BLaER1 treated with 17β-estradiol and CSF1 and Interleukin-3, amounts not matched to agents 10 nM and 100 nM (cell line): Measurements from ENCODE around the gene TMEM62.

ENCODE experiments used
- H3K27ac ChIP-seq, 11 experiments: shearing (Covaris generic); formaldehyde crosslinking; 2 replicates each; pipeline ENCODE4 v1.8.1; 2022
- H3K27me3 ChIP-seq, 11 experiments: shearing (Covaris generic); formaldehyde crosslinking; 2 replicates each; pipeline ENCODE4 v1.8.1; 2022
- H3K36me3 ChIP-seq, 11 experiments: shearing (Covaris generic); formaldehyde crosslinking; 2 replicates each; pipeline ENCODE4 v1.8.1; 2022
- H3K4me1 ChIP-seq, 10 experiments: shearing (Covaris generic); formaldehyde crosslinking; 2 replicates each; pipeline ENCODE4 v1.8.1; 2022
- H3K4me2 ChIP-seq, 11 experiments: shearing (Covaris generic); formaldehyde crosslinking; 2 replicates each; pipeline ENCODE4 v1.8.1; 2022
- H3K4me3 ChIP-seq, 10 experiments: shearing (Covaris generic); formaldehyde crosslinking; 2 replicates each; pipeline ENCODE4 v1.8.1; 2022
- H3K9ac ChIP-seq, 11 experiments: shearing (Covaris generic); formaldehyde crosslinking; 2 replicates each; pipeline ENCODE4 v1.8.1; 2022
- H3K9me3 ChIP-seq, 11 experiments: shearing (Covaris generic); formaldehyde crosslinking; replicated peaks in 1 of 11; 2 replicates each; pipeline ENCODE4 v1.8.1; 2022
- H4K20me1 ChIP-seq, 11 experiments: shearing (Covaris generic); formaldehyde crosslinking; 2 replicates each; pipeline ENCODE4 v1.8.1; 2022
- Cebpa-rat ChIP-seq, 11 experiments: shearing (Covaris generic); IDR thresholded peaks; 2 replicates each; pipeline ENCODE4 v1.8.1; 2022

Gene TMEM62

GRCh38 chr15:43133430-43134156 is at the start of gene TMEM62:
TSS of gene TMEM62 (plus strand) at chr15:43133586. CDS start at chr15:43133803, 217 bp downstream.
- Histone ChIP-seq H3K27me3 (peaks cover 0 to 5% (median 0%) of the 10 kb centered on the region in 11 experiments; a peak in 3 of 22 replicates), H4K20me1 (no peaks in the 10 kb centered on the region; a peak in 1 of 22 replicates), H3K4me3 (peak within 1 kb of the TSS; percentile 70 to 90 (median 81)), H3K9ac (peak within 1 kb of the TSS; percentile 76 to 88 (median 83)), H3K27ac (peak within 1 kb of the TSS; percentile 67 to 83 (median 75)), H3K9me3 (peaks cover 13 to 16% (median 15%) of the 10 kb centered on the region in 11 experiments), H3K4me2 (peak within 1 kb of the TSS; percentile 85 to 100 (median 98)), H3K4me1 (peaks cover 10 to 21% (median 19%) of the 10 kb centered on the region in 10 experiments; a peak in 19 of 20 replicates), H3K36me3 (peaks cover 20 to 28% (median 26%) of the 10 kb centered on the region in 11 experiments)
- TF ChIP-seq Cebpa-rat (IDR thresholded peaks at IDR 0.05), result no peak

DNA sequence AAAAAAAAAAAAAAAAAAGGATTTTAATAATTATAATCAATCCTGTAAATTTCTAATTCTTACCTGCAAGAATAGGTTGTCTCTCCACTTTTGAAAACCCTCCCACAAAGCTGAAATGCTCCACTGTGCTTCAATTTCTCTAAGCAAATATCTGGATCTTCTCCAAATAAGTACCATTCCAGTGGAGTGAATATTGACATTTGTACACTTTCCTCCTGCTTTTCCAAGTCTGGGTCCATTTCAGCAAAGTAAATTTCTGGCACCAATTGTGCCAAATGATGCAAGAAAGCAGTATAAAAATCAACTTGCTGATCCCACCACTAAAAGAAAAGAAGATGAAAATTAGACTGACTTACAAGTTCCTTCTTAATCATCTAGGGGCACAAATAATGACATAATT is 47.5 kb upstream of the TMEM62 start:
- TF ChIP-seq Cebpa-rat (IDR thresholded peaks at IDR 0.05), result no peak
- Histone ChIP-seq H3K9me3 (no peaks in the 10 kb centered on the region), H3K27me3 (no peaks in the 10 kb centered on the region), H3K27ac (no peak overlapping the region), H4K20me1 (peaks cover 0 to 54% (median 15%) of the 10 kb centered on the region in 11 experiments; a peak in 12 of 22 replicates), H3K4me1 (no peaks in the 10 kb centered on the region), H3K36me3 (peaks cover 53 to 90% (median 76%) of the 10 kb centered on the region in 11 experiments; a peak in 21 of 22 replicates), H3K4me2 (no peak overlapping the region), H3K4me3 (no peak overlapping the region), H3K9ac (no peak overlapping the region)

- Histone ChIP-seq H3K27me3 (no peaks in the 10 kb centered on the region), H3K9ac (no peak overlapping the region), H3K9me3 (no peaks in the 10 kb centered on the region), H3K4me1 (no peaks in the 10 kb centered on the region), H3K4me3 (no peak overlapping the region), H3K36me3 (peaks cover 47 to 90% (median 76%) of the 10 kb centered on the region in 11 experiments; a peak in 21 of 22 replicates), H3K4me2 (no peak overlapping the region), H4K20me1 (peaks cover 0 to 57% (median 16%) of the 10 kb centered on the region in 11 experiments; a peak in 13 of 22 replicates), H3K27ac (no peak overlapping the region)
- TF ChIP-seq Cebpa-rat (IDR thresholded peaks at IDR 0.05), result no peak
These were observed 46.8 kb upstream of the TMEM62 start for GRCh38 chr15:43086551-43086950.

- H4K20me1 ChIP-seq, result peaks cover 3 to 91% (median 57%) of the 10 kb centered on the region in 11 experiments; a peak in 17 of 22 replicates
- H3K9me3 ChIP-seq, result no peaks in the 10 kb centered on the region
- no peak overlapping the region for H3K27ac ChIP-seq
- H3K9ac ChIP-seq, result no peak overlapping the region
- peaks cover 0 to 35% (median 3%) of the 10 kb centered on the region in 10 experiments; a peak in 9 of 20 replicates for H3K4me1 ChIP-seq
- no peak overlapping the region for H3K4me3 ChIP-seq
- peaks cover 0 to 90% (median 53%) of the 10 kb centered on the region in 11 experiments; a peak in 20 of 22 replicates for H3K36me3 ChIP-seq
- TF ChIP-seq Cebpa-rat (IDR thresholded peaks at IDR 0.05), result no peak
- H3K4me2 ChIP-seq, result no peak overlapping the region
- H3K27me3 ChIP-seq, result no peaks in the 10 kb centered on the region
These were observed 41.5 kb upstream of the TMEM62 start for GRCh38 chr15:43091859-43092258.

GRCh38 chr15:43093026-43093425 is 40.4 kb upstream of the TMEM62 start:
- H3K27me3 ChIP-seq, result no peaks in the 10 kb centered on the region
- H3K27ac ChIP-seq, result 0 out of 22 replicates have a peak overlapping the region, but pooled peaks of 1 of the 11 experiments have one; percentile 31
- H3K4me2 ChIP-seq, result peak overlapping the region in 4 of 11 experiments; percentile 50 to 80 (median 66); a peak in 9 of 22 replicates
- H3K4me3 ChIP-seq, result no peak overlapping the region
- no peak overlapping the region for H3K9ac ChIP-seq
- peaks cover 3 to 93% (median 62%) of the 10 kb centered on the region in 11 experiments; a peak in 17 of 22 replicates for H4K20me1 ChIP-seq
- H3K9me3 ChIP-seq, result no peaks in the 10 kb centered on the region
- H3K36me3 ChIP-seq, result peaks cover 7 to 93% (median 62%) of the 10 kb centered on the region in 11 experiments; a peak in 21 of 22 replicates
- peaks cover 0 to 35% (median 3%) of the 10 kb centered on the region in 10 experiments; a peak in 9 of 20 replicates for H3K4me1 ChIP-seq
- TF ChIP-seq Cebpa-rat (IDR thresholded peaks at IDR 0.05), result no peak

DNA sequence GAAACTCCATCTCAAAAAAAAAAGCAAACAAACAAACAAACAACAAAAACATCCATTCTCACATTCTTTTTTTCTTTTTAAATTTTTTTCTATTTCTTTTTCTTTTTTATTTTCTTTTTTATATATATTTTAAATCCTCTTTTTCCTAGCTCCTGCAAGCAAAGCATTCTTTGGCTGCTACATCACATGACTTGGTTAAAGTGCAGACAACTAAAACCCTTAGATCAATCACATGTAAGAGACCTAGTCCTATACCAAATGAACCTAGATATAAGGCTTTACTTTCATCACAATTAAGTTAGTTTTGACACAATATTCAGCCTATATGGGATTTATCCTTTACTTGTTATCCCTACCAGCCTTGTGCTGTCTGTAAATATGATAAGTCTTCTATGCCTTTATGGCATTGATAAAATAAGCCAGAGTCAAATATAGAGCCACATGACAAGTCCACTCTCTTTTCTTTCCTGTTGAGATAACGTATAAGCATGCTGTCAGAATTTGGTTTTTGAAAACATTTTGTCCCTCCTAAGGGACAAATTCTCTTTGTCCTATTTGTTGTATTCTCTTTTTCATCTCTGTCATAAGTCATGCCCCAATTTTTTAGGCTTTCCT is 38.9 kb upstream of the TMEM62 start:
- Histone ChIP-seq H3K9me3 (no peaks in the 10 kb centered on the region), H3K4me1 (peaks cover 0 to 35% (median 3%) of the 10 kb centered on the region in 10 experiments; a peak in 9 of 20 replicates), H3K27me3 (no peaks in the 10 kb centered on the region), H3K9ac (no peak overlapping the region), H3K27ac (no peak overlapping the region), H3K4me2 (peak overlapping the region in 1 of 11 experiments; percentile 80; a peak in 2 of 22 replicates), H3K36me3 (peaks cover 7 to 93% (median 66%) of the 10 kb centered on the region in 11 experiments), H4K20me1 (peaks cover 3 to 89% (median 58%) of the 10 kb centered on the region in 11 experiments; a peak in 17 of 22 replicates), H3K4me3 (no peak overlapping the region)
- TF ChIP-seq Cebpa-rat (IDR thresholded peaks at IDR 0.05), result no peak

- Histone ChIP-seq H4K20me1 (peaks cover 3 to 92% (median 54%) of the 10 kb centered on the region in 11 experiments; a peak in 17 of 22 replicates), H3K27ac (no peak overlapping the region), H3K4me2 (no peak overlapping the region), H3K4me1 (peaks cover 0 to 35% (median 3%) of the 10 kb centered on the region in 10 experiments; a peak in 9 of 20 replicates), H3K27me3 (no peaks in the 10 kb centered on the region), H3K9ac (no peak overlapping the region), H3K36me3 (peaks cover 10 to 97% (median 70%) of the 10 kb centered on the region in 11 experiments), H3K9me3 (no peaks in the 10 kb centered on the region), H3K4me3 (no peak overlapping the region)
- no peak for TF ChIP-seq Cebpa-rat (IDR thresholded peaks at IDR 0.05)
These were observed 38.1 kb upstream of the TMEM62 start for GRCh38 chr15:43095243-43095642.

- Histone ChIP-seq H3K27me3 (no peaks in the 10 kb centered on the region), H3K27ac (no peak overlapping the region), H3K4me2 (no peak overlapping the region), H3K4me3 (no peak overlapping the region), H4K20me1 (peaks cover 3 to 92% (median 53%) of the 10 kb centered on the region in 11 experiments; a peak in 17 of 22 replicates), H3K9ac (no peak overlapping the region), H3K9me3 (no peaks in the 10 kb centered on the region), H3K4me1 (peaks cover 0 to 35% (median 3%) of the 10 kb centered on the region in 10 experiments; a peak in 9 of 20 replicates), H3K36me3 (peaks cover 16 to 98% (median 74%) of the 10 kb centered on the region in 11 experiments)
- TF ChIP-seq Cebpa-rat (IDR thresholded peaks at IDR 0.05), result no peak
These were observed 37.6 kb upstream of the TMEM62 start for GRCh38 chr15:43095708-43096347.
